Measurements from ENCODE around the gene BABAM2.

- no peak for TF ChIP-seq POLR2A (IDR thresholded peaks at IDR 0.05)
- TF ChIP-seq, protein P1, sequence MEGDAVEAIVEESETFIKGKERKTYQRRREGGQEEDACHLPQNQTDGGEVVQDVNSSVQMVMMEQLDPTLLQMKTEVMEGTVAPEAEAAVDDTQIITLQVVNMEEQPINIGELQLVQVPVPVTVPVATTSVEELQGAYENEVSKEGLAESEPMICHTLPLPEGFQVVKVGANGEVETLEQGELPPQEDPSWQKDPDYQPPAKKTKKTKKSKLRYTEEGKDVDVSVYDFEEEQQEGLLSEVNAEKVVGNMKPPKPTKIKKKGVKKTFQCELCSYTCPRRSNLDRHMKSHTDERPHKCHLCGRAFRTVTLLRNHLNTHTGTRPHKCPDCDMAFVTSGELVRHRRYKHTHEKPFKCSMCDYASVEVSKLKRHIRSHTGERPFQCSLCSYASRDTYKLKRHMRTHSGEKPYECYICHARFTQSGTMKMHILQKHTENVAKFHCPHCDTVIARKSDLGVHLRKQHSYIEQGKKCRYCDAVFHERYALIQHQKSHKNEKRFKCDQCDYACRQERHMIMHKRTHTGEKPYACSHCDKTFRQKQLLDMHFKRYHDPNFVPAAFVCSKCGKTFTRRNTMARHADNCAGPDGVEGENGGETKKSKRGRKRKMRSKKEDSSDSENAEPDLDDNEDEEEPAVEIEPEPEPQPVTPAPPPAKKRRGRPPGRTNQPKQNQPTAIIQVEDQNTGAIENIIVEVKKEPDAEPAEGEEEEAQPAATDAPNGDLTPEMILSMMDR (IDR thresholded peaks at IDR 0.05), result peak in 1 of 12 donors; percentile 7
These were observed 145.3 kb downstream of the BABAM2 start for GRCh38 chr2:28035816-28036215.

Data from heart left ventricle (tissue), 13 donors.